Measurements from ENCODE around the gene RFX8. TPM values are rescaled to one million over a fixed set of nuclear protein-coding genes. Genes with fewer than 3 reads are reported as not detected.
"Not testable (repeated sequence)": the region's sequence is repeated elsewhere in the genome, so short reads cannot be mapped to it uniquely, and the experiment has no call there.

The RFX8 gene
- total RNA-seq, 1 experiment from 2014 or later, result 0.12 TPM

DNA sequence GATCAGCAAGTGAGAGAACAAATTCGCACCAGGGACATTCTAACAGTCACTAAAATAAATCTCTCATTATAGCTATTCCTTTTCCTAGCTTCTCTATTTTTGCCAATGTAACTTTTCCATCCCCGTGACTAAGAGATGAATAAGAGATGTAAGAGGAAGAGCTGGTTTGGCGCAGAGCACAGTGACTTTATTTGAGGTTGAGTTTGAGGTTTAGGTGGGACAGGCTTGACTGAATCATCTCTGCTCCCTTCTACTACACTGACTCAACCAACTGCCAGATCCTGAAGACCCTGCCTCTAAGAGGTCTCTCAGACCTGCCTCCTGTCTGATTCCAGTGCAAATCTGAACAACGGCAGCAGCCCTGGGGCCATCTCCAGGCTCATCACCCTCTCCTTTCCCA is 28.0 kb downstream of the RFX8 start:
- DNase-seq (ENCODE audit: extremely low read depth, low read depth), result no peak

DNA sequence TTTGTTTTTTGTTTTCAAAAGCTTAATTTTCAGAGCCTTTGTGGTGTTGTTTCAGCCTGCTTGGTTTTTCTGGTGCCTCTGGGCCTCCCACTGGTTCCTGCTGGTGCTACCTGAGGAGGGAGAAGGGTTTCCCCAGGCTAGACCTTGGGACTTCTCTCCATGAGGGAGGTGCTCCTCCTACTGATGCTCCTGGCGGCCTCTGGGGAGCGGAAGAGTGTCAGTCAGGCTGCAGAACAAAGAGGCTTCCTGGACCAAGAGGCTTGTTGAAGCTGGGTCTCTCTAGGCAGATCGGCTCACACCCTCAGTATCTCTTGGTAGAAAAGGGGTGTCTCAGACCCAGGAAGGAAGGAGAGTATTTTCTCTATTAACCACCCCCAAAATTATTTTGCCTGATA is 32.2 kb downstream of the RFX8 start:
- no peak for DNase-seq (ENCODE audit: extremely low read depth, low read depth)

DNA sequence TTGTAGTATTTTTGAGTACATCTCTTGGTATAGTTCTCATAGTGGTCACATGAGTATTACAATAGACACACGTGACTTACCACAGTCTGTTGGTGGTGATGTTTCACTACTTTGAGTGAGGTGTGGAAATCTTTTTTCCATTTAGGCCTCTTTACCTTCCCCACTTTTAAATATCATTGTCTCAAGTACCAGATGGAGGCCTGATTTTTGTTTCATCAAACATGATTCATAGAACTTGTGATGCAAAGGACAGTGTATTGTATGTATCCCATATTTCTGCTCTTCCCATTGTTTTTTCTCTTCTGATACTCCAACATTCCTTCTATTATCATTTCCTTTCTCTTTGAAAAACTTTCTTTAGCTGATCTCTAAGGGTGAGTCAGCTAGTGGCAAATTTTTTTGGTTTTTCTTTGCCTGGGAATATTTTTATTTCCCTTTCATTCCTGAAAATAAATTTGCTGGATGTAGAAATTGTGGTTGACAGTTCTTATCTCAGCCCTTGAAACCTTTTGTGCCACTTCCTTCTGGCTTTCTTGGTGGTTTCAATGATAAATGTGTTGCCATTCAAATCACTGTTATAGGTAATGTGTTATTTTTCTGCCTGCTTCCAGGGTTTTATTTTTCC is 32.8 kb downstream of the RFX8 start:
- no peak for DNase-seq (ENCODE audit: extremely low read depth, low read depth)

DNA sequence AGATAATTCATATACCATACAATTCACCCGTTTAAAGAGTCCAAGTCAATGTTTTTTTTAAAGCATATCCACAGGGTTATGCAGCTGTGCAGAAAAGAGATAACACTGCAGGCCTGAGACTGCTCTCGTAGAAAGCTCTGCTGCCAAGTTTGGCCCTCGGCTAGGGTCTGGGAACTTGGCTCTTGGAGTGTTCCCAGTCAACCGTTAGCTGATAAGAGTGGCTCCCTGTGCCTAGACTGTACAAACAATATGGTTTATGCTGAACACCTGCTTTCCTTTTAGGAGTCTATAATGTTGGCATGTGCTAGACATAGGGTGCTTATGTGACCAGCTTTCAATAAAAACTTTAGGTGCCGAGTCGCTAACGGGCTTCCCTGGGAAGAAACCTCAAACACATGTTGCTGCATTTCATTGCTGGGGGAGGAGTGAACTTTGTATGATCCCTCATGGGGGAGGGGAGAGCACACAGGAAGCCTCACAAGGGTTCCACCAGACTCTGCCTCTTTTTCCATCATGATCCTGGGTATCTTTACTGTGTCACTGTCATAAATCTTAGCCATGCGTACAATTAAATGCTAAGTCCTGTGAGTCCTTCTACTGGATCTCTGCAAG is 34.7 kb downstream of the RFX8 start:
- DNase-seq (ENCODE audit: extremely low read depth, low read depth), result no peak

GRCh38 chr2:101439716-101440115 is 35.2 kb downstream of the RFX8 start:
- DNase-seq (ENCODE audit: extremely low read depth, low read depth), result no peak

DNA sequence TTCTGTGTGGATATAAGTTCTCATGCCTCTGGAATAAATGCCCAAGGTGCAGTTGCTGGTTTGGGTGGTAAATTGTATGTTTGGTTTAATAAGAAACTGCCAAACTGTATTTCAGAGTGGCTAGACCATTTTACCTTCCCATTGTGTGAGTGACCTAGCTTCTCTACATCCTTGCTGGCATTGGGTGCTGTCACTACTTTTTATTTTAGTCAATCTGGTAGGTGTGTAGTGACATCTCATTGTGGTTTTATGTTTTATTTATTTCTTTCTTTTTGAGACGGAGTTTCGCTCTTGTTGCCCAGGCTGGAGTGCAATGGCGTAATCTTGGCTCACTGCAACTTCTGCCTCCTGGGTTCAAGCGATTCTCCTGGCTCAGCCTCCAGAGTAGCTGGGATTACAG is 36.4 kb downstream of the RFX8 start:
- not testable (repeated sequence) for DNase-seq (ENCODE audit: extremely low read depth, low read depth)

GRCh38 chr2:101435001-101435862 is 39.7 kb downstream of the RFX8 start:
- DNase-seq (ENCODE audit: extremely low read depth, low read depth), result no peak

DNA sequence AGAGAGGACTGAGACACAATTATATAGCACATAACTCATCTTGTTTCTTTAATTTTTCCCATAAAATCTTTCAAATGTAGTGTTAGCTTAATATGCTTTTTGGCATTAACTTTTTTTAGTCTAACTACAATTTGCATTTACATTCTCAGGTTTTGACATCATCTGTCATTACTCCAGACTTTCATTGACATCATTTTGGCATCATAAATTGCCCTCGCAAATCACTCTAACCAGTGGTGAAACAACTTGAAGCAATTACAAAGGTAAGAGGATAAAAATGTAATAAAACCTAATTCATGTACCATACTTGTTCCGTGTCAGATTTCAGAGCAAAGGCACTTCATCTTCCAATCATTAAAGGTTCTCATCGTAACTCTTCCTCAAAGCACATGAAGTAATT is 41.4 kb downstream of the RFX8 start:
- DNase-seq (ENCODE audit: extremely low read depth, low read depth), result no peak

GRCh38 chr2:101432411-101433181 is 42.3 kb downstream of the RFX8 start:
- DNase-seq (ENCODE audit: extremely low read depth, low read depth), result no peak

DNA sequence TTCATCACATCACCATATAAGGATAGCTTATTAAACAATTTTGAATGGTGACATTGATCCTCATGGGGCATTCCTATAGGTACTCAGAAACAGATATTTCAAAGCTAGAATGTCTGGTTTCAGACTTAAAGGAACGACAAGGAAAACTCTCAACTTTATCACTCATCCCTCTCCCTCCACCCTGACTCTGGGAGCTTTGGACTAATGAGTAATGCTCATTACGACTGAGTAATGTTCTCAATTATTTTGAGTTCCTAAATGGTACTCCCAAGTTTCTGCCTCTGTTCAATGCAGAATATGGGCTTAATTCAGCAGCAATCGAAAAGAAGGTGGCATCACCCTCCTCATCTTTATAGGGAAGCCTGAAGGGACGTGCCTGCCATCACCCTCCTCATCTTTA is 43.4 kb downstream of the RFX8 start:
- no peak for DNase-seq (ENCODE audit: extremely low read depth, low read depth)

DNA sequence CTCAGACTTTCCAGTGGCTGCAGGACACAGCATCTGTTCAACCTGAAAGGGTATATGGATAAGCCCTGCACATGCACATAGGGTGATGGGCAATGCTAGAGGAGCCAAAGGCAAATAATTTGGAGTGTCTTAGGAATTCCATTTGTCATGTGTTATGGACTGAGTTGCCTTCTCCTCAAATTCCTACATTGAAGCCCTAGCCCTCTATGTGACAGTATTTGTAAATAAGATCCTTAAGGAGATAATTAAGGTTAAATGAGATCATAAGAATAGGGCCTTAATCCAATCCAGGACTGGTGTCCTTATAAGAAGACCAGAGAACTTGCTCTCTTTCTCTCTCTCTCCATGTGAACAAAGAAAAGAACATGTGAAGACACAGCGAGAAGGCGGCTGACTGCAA is 44.8 kb downstream of the RFX8 start:
- no peak for DNase-seq (ENCODE audit: extremely low read depth, low read depth)

GRCh38 chr2:101429453-101429852 is 45.5 kb downstream of the RFX8 start:
- DNase-seq (ENCODE audit: extremely low read depth, low read depth), result no peak

GRCh38 chr2:101428422-101429176 is 46.3 kb downstream of the RFX8 start:
- no peak for DNase-seq (ENCODE audit: extremely low read depth, low read depth)

DNA sequence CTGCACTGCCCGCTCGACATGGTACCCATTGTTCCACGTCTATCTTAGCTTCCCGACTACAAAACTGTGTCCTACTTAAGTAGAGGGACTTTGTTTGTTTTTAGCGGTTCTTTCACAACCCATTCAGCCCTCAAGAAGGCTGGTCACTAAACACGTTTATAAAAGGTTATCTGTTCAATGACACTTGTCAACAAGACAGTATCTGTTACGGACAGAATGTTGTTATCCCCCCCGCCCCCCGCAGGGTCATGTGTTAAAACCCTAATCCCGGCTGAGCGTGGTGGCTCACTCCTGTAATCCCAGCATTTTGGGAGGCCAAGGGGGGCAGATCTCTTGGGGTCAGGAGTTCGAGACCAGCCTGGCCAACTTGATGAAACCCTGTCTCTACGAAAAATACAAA is 47.2 kb downstream of the RFX8 start:
- DNase-seq (ENCODE audit: extremely low read depth, low read depth), result no peak

DNA sequence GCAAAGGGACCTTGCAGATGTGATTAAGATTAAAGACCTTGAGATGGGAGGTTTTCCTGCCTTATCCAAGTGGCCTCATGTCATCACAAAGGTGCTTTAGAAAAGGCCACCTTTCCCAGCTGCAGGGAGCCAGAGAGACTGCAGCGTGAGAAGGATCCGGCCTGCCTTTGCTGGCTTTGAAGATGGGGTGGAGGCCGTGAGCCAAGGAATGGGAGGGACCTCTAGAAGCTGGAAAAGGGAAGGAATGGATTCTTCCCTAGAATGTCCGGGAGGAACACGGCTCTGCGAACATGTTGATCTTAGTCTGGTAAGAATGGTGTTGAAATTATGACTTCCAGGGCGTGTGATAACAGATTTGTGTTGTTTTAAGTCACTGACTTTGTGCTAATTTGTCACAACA is 47.7 kb downstream of the RFX8 start:
- no peak for DNase-seq (ENCODE audit: extremely low read depth, low read depth)

DNA sequence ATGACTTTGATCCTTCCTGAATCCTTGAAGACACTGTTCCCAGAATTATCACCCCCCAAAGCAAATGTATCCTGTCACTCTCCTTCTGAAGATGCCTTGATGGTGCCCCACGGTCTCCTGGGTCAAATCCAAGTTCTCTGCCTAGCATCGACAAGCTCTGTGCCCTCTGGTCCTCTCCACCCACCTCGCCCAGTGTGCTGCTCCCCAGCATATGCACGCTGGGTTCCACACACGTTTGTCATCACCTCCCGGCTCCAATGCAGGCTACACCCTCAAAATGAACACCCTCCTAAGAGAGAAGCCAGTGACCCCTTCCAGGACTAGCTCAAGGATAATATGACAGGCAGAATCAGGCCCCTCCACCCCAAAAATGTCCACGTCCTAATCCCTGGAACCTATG is 48.1 kb downstream of the RFX8 start:
- DNase-seq (ENCODE audit: extremely low read depth, low read depth), result no peak

DNA sequence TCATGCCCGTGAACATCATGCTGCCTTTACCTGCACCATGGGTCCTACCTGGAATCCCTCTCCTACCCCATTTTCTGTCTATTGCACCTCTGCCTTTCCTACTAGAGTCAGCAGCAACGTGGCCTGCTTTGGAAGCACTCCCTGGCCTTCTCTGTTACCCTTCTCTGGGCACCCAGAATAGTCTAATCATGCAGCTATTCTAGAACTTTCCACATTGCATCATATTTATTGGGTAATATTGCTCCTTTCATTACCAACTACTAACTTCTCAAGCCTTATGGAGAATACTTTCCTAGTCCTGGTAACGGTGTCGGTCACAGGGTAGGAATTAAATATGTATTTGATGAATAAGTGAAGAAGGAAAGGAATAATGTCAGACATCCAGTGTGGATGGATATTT is 54.3 kb downstream of the RFX8 start:
- DNase-seq (ENCODE audit: extremely low read depth, low read depth), result no peak

DNA sequence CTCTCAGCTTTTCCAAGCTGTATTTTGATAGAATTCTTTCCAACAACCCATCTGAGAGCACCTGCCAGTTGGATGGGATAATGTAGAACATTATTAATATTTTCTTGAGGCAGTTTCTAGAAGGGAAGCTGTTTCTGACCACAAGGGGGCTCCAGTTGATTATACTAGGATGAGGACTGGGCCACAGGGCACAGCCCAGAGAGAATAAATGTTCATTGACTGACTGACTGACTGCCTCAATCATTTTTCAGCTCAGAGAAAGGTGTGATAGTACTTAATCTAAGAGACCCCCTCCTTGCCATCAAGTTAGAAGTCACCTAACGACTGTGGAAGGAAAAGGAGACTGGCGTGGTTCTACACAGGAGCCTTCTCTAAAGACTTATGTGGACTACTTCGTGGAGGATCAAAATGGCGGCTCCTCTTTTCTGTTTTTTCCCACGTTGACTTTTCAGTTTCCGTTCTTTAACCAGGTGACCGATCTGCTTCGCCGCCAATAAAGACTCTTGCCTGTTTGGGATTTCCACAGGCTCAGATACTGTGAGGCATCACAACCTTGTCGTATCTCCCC is 55.7 kb downstream of the RFX8 start:
- DNase-seq (ENCODE audit: extremely low read depth, low read depth), result peak; percentile 50

DNA sequence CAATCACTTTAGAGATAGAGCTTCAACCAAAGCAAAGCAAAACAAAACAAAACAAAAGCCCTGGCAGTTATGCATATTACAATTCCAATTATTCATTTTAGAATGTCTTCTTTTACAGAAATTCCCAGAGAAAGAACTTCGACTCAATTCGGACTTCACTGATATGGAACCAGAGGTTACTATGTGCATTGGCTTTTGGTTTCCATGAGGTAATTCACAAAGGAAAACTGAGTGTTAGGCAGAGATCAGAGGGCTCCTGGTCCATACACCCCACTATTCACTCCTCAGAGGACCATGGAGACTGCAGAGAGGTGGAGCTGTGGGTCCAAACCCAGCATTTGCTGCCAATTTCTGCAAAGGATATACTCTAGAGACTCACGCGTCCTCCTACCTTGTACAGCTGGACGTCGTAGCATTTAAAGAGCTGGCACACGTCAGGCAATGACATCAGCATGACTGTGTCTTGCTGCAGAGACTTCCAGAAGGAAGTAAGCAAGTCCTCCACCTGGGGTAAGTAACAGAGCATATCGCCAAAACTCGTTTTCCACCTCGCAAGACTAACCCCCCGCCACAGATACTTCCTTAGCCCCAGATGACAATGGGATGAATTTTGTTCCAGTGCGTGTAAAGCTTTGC is 56.3 kb downstream of the RFX8 start:
- DNase-seq (ENCODE audit: extremely low read depth, low read depth), result no peak

DNA sequence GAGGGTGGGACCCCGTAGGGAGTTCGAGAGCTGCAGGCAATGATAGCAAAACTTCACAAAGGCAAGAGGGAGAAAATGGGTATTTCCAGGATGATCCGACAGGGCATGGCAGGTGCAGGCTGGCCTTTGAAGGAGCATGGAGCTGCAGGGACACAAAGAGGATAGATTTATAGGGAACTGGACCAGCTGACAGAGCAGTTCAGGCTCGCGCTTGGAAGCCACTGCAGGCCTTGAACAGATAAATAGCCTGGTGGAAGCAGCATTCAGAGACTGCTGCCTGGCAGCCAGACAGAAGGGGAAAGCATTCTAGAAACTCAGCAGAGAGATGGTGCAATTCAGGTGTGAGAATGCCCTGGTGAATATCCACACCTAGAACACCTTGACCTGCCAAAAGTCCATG is 58.3 kb downstream of the RFX8 start:
- DNase-seq (ENCODE audit: extremely low read depth, low read depth), result no peak

Data from NCI-H460 (cell line).